Activated naive CD8-positive, alpha-beta T cell treated with anti-CD3 and anti-CD28 coated beads, Interleukin-2, amount 10 ng/mL, durations not matched to agents 7 days and 5 days (primary cell): Measurements from ENCODE around the gene HES5. TPM values are rescaled to one million over a fixed set of nuclear protein-coding genes. Genes with fewer than 3 reads are reported as not detected.

Experiments used
- ATAC-seq: fragments of 150-1000 bp; cut with Tn5 transposase; one replicate; pipeline ENCODE4 v1.10.0; 2021; ENCODE audit warnings: low read depth, moderate library complexity
- POLR2A ChIA-PET: fragments of 350-600 bp; sonication (Branson Sonifier 250); formaldehyde crosslinking; loops from one replicate; lab custom pipeline; 2021; ENCODE audit warnings: antibody characterized with exemption; lab: Charles Lee
- DNase-seq: peaks from one replicate; pipeline ENCODE4 v3.0.0; 2021
- H3K27ac Mint-ChIP-seq: one replicate; pipeline ENCODE4 v1.8.0; 2022; ENCODE audit warnings: mild to moderate bottlenecking, mixed read lengths
- H3K27me3 Mint-ChIP-seq: one replicate; pipeline ENCODE4 v1.8.0; 2022; ENCODE audit warnings: mild to moderate bottlenecking, moderate library complexity, mixed read lengths
- H3K36me3 Mint-ChIP-seq: one replicate; pipeline ENCODE4 v1.8.0; 2021; ENCODE audit warnings: mild to moderate bottlenecking, mixed read lengths
- H3K4me1 Mint-ChIP-seq: one replicate; pipeline ENCODE4 v1.8.0; 2021; ENCODE audit warnings: mixed read lengths
- H3K4me3 Mint-ChIP-seq: one replicate; pipeline ENCODE4 v1.8.0; 2022; ENCODE audit warnings: mild to moderate bottlenecking, moderate library complexity, mixed read lengths
- H3K9me3 Mint-ChIP-seq: one replicate; pipeline ENCODE4 v1.8.0; 2021; ENCODE audit warnings: mixed read lengths
- total RNA-seq, 2 experiments: library from RNA; stranded (reverse); gene quantifications; one replicate each; pipeline ENCODE4 v1.2.3, GENCODE V29; 2021

Gene HES5
- total RNA-seq, 2 experiments from 2014 or later, result not detected

DNA sequence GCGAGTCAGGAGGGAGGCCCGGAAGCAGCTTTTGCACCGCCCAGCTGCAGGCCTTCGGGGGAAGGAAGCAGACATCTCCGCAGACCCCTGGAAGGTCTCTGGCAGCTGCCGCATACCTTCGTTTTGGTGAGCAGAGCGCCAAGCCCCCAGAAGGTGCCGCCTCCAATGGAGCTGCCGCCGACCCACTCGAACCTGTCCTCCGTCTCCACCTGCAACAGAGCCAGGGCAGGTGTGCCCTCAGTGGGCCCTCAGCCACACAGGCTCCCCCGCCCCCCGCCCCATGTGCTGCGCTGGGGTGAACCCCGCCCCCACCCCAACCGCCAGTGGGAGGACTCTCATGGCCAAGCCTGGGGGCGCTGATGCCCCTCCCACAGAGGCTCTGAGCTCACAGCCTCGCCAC lies 9.9 kb downstream of the HES5 start:
- DNase-seq (no peak), ATAC-seq (no peak)
- H3K27ac Mint-ChIP-seq, result no peak overlapping the region
- H3K9me3 Mint-ChIP-seq, result no peaks in the 10 kb centered on the region
- POLR2A ChIA-PET, result interaction anchor here (1.0 to 1.3 kb wide), 2 partner anchors 26 to 99 kb away, joined by 3 read pairs; no protein-coding TSS in a partner anchor
- H3K36me3 Mint-ChIP-seq, result peaks cover 7% of the 10 kb centered on the region
- H3K27me3 Mint-ChIP-seq, result no peaks in the 10 kb centered on the region
- H3K4me3 Mint-ChIP-seq, result no peak overlapping the region
- peaks cover 24% of the 10 kb centered on the region for H3K4me1 Mint-ChIP-seq

DNA sequence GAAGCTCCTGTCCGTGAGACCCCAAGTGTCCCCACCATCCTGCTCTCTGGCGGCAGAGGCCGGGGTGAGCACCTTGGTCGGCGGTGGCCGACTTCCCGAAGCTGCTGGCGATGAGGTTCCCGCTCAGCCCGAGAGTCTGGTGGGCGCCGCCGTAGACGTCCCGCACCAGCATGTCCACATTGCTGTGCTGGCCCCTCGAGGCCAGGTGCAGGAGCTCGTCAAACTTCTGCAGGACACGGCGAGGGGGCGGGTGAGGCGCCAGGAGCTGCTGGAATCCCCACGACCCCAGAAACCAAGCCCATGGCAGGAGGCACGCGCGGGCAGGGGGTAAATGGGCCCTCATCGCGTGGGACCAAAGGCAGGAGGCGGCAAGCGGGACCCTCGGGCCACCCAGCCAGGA lies 10.3 kb downstream of the HES5 start:
- DNase-seq (no peak), ATAC-seq (no peak)
- Mint-ChIP-seq H3K4me1 (peaks cover 20% of the 10 kb centered on the region), H3K27ac (no peak overlapping the region), H3K9me3 (no peaks in the 10 kb centered on the region), H3K36me3 (peaks cover 7% of the 10 kb centered on the region), H3K4me3 (no peak overlapping the region), H3K27me3 (no peaks in the 10 kb centered on the region)
- POLR2A ChIA-PET, result interaction anchor here (1.0 to 1.3 kb wide), 2 partner anchors 26 to 98 kb away, joined by 3 read pairs; no protein-coding TSS in a partner anchor

DNA sequence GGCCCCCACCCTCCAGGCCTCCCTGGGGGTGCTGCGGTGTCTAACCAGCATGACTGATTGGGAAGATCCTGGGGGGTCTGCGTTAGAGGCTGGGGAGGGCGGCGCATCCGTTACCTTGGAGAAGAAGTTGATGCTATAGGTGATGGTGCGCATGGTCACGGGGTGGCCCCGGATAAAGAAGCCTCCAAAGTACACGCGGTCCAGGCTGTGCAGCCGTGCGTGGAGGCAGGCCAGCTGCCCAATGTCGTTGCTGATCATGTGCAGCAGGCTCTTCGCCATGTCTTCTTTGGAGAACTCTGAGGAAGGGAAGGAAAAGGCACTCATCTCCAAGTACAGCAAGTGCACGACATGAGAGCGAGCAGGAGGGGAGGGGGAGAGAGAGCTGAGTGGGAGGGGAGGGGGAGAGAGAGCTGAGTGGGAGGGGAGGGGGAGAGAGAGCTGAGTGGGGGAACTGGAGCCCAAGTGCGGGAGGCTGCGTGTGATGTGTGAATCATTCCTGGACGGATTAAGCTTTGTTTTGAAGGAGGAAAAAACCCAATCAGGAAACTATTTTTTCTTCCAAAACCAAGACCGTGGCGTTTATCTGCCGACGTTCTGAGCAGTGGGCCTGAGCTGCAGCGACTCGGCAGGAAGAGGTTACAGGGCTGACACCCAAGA lies 10.9 kb downstream of the HES5 start:
- Mint-ChIP-seq H3K4me3 (no peak overlapping the region), H3K4me1 (peaks cover 15% of the 10 kb centered on the region), H3K27ac (no peak overlapping the region), H3K36me3 (peaks cover 7% of the 10 kb centered on the region), H3K9me3 (no peaks in the 10 kb centered on the region), H3K27me3 (no peaks in the 10 kb centered on the region)
- POLR2A ChIA-PET, result interaction anchor here (1.0 kb wide), 1 partner anchor 98 kb away, joined by 3 read pairs; no protein-coding TSS in a partner anchor
- ATAC-seq, result no peak
- no peak for DNase-seq

DNA sequence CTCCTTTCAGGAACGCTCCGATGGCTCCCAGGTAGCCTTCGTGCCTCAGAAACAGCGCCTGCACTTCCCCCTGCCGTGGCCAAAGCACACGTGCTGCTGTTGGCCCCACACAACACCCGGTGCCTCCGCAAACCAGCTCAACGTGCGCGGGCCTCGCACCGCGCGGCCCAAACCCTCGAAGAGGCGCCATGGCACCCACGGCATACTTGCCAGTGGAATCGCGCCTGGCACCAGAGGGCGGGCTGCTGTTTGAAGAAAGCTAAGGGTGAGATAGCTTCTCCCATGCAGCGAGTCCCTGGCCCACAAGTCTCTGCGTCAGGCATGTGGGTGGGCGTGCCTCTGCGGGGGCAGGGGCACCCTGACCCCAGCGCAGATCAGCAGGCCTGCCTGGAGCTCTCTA lies 11.5 kb downstream of the HES5 start:
- POLR2A ChIA-PET, result no interaction called here
- Mint-ChIP-seq H3K4me3 (no peak overlapping the region), H3K36me3 (peaks cover 7% of the 10 kb centered on the region), H3K27ac (no peak overlapping the region), H3K4me1 (peaks cover 11% of the 10 kb centered on the region), H3K9me3 (no peaks in the 10 kb centered on the region), H3K27me3 (no peaks in the 10 kb centered on the region)
- ATAC-seq (no peak), DNase-seq (no peak)

DNA sequence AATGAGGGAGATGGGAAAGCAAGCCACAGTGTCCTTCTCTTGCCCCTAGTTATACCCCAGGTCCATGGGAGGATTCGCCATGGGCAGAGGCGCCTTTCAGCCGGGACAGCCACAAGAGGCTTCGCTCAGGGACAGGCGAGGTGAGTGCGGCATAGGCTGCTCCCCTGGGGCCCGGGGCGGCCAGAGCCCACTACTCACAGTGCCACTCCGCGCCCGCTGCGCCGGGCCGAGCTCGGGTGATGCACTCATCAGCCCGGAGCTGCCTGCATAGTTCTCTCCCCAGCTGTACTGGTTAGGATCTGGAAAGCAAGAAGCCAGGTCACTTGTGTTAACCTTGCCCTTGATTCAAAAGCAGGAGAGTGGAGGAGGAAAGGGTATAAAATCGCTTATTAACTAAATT lies 12.1 kb downstream of the HES5 start:
- POLR2A ChIA-PET, result interaction anchor here (0.5 kb wide), 1 partner anchor 62 kb away, joined by 3 read pairs; no protein-coding TSS in a partner anchor
- Mint-ChIP-seq H3K4me1 (peaks cover 6% of the 10 kb centered on the region), H3K27ac (no peak overlapping the region), H3K36me3 (peaks cover 7% of the 10 kb centered on the region), H3K9me3 (no peaks in the 10 kb centered on the region), H3K4me3 (no peak overlapping the region), H3K27me3 (no peaks in the 10 kb centered on the region)
- DNase-seq (no peak), ATAC-seq (no peak)

DNA sequence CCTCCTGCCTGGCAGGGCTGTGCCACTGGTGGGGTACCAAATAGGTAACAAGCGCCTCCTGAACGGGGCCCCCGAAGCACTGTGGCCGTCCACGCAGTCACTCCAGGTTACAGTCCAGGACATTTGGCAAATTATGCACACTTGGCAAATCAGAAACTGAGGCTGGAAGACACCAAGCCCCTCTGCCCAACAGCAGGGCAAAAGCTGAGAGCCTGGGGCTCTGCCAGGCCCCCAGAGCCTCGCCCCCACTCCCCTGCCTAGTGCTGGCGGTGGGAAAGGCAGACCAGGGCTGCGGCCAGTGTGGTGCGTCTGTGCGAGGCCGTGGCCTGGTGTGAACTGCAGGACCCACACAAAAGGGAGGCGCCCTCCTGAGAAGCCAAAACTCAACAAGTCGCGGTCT lies 13.1 kb downstream of the HES5 start:
- H3K4me3 Mint-ChIP-seq, result no peak overlapping the region
- no peak overlapping the region for H3K27ac Mint-ChIP-seq
- no peaks in the 10 kb centered on the region for H3K27me3 Mint-ChIP-seq
- POLR2A ChIA-PET, result no interaction called here
- H3K4me1 Mint-ChIP-seq, result no peaks in the 10 kb centered on the region
- ATAC-seq (no peak), DNase-seq (no peak)
- H3K9me3 Mint-ChIP-seq, result no peaks in the 10 kb centered on the region
- H3K36me3 Mint-ChIP-seq, result peaks cover 7% of the 10 kb centered on the region

DNA sequence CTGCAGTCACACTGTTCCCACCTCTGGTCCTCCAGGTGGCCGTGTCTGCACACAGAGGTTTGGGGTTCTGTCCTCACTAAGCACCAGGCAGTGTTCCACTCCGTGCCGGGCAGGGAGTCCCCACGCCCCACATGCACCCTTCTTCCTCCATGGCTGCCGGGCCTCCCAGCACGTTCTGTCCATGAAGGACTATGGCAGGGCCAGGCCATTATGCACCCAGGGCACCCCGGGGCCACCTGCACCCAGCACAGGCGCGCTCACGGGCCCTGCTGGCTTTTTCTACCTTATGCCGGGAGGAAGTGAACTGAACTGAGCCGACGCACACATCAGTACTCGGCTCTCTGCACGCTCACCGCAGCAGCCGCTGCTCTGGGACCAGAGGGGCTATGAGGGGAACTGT lies 13.9 kb downstream of the HES5 start:
- H3K27me3 Mint-ChIP-seq, result no peaks in the 10 kb centered on the region
- ATAC-seq, result no peak
- POLR2A ChIA-PET, result no interaction called here
- DNase-seq, result no peak
- H3K4me3 Mint-ChIP-seq, result no peak overlapping the region
- no peak overlapping the region for H3K27ac Mint-ChIP-seq
- H3K9me3 Mint-ChIP-seq, result no peaks in the 10 kb centered on the region
- no peaks in the 10 kb centered on the region for H3K4me1 Mint-ChIP-seq
- H3K36me3 Mint-ChIP-seq, result peaks cover 7% of the 10 kb centered on the region

DNA sequence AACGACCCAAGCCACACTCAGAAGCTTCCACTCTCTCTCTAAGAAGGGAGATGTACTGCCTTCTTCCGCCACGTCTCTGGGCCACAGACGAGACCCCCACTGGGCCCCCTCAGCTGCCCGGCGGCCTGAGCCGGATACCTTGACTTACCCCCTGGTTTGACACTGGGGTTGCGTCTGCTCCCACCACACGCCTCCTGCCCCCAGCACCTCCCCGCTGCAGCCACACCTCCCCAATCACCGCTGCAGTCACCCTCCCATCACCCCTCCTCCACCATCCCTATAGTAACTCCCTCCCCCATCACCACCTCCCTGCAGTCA lies 14.3 kb downstream of the HES5 start:
- H3K4me1 Mint-ChIP-seq, result no peaks in the 10 kb centered on the region
- POLR2A ChIA-PET, result no interaction called here
- H3K9me3 Mint-ChIP-seq, result no peaks in the 10 kb centered on the region
- H3K4me3 Mint-ChIP-seq, result no peak overlapping the region
- peaks cover 7% of the 10 kb centered on the region for H3K36me3 Mint-ChIP-seq
- no peaks in the 10 kb centered on the region for H3K27me3 Mint-ChIP-seq
- DNase-seq (no peak), ATAC-seq (no peak)
- H3K27ac Mint-ChIP-seq, result no peak overlapping the region

DNA sequence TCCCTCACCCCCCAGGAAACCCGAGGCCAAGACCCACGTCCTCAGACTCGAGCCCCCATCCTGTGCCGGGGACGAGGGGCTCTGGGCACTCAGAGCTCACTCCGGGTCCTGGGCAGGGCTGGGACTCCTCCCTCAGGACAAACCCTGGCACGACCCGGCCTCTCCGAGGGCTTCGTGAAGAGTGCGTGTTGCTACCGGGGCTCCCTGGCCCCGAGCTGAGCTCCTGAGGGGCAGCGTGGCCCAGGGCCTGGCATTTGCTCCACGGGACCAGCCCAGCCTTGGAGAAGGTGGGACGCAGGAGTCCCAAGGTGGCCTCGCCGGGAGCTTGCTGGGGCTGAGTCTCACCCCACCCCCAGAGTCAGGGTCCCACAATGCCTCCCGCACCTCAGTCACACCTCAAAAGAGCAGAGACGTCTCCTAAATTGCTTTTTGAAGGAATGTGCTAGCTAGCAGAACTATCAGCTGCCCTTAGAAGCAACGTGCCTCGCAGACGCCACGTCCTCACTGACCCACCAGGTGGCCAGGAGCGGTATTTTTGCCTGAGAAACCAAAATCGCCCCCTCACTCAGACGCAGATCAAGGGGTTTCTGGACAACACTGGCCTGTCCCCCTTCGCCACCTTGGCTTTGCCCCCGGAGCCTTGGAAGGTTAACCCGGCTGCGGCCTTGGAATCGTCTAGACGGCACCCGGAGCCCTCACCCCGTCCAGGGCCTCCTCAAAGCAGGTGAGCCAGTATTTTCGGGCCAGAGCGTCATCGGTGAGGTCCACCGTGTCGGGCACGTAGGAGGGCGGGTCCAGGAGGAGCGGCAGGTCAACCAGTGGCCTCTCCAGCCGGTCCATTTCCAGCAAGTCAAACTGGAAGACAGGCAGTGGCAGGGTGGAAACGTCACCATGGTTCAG lies 14.9 kb downstream of the HES5 start:
- H3K36me3 Mint-ChIP-seq, result peaks cover 7% of the 10 kb centered on the region
- POLR2A ChIA-PET, result no interaction called here
- DNase-seq, result no peak
- H3K27me3 Mint-ChIP-seq, result no peaks in the 10 kb centered on the region
- no peak overlapping the region for H3K27ac Mint-ChIP-seq
- no peak overlapping the region for H3K4me3 Mint-ChIP-seq
- H3K4me1 Mint-ChIP-seq, result no peaks in the 10 kb centered on the region
- no peak for ATAC-seq
- H3K9me3 Mint-ChIP-seq, result no peaks in the 10 kb centered on the region

DNA sequence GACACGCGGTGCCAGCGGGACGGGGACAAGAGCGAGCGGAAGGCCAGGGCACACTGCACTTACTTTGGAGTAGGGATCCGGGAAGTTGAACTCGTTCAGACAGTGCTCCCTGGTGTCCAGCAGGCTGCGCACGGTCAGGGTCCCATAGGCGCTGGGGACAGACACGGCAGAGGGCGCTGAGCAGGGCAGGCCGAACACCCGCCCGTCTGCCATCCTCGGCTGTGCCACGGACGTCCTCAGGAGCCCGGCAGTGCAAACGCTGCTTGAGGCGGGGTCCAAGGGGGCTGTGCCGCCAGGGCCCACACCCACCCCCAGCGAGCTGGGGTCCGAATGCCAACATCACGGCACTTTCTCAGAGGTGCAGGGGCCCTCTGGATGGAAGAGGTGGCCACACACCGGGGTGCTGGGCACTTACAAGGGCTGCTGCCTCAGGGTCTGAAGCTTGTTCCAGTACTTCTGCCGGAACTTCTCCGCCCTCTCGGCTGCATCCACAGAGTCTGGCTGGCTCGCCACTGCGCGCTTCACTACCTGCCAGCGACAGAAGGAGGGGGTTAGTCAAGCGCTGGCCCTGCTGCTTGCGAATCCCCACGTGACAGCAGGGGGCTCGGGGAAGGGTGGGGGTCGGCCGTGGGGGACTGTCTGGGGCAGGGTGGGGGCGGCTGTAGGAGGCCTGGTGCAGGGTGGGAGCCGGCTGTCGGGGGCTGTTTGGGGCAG lies 16.0 kb downstream of the HES5 start:
- POLR2A ChIA-PET, result no interaction called here
- H3K4me3 Mint-ChIP-seq, result no peak overlapping the region
- H3K9me3 Mint-ChIP-seq, result no peaks in the 10 kb centered on the region
- ATAC-seq (no peak), DNase-seq (no peak)
- no peak overlapping the region for H3K27ac Mint-ChIP-seq
- H3K27me3 Mint-ChIP-seq, result no peaks in the 10 kb centered on the region
- H3K36me3 Mint-ChIP-seq, result peaks cover 6% of the 10 kb centered on the region
- H3K4me1 Mint-ChIP-seq, result no peaks in the 10 kb centered on the region

DNA sequence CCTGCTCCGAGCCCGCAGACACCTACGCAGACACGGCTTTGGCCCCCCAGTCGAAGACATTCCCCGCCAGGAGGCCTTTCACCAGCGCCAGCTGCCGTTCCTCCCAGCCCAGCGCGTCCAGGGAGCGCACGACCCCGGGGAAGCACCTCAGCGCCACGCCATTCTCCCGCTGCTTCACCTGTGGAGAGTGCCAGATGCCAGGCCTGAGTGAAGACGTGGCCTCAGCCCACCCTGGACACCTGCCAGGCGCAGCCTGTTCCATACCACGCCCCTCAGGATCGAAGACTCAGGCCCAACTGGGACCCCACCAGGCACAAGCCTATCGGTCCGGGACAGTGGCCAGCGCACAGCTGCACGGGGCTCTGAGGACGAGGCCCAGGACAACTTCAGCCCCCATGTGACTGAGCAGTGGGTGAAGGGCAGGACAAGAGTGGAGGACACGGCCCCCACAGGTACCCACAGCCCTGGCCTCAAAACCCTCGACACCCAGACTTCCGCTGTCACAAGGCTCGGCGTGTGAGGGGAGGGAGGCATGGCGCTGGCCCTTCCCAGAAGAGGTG lies 17.1 kb downstream of the HES5 start:
- Mint-ChIP-seq H3K9me3 (no peaks in the 10 kb centered on the region), H3K4me1 (no peaks in the 10 kb centered on the region)

DNA sequence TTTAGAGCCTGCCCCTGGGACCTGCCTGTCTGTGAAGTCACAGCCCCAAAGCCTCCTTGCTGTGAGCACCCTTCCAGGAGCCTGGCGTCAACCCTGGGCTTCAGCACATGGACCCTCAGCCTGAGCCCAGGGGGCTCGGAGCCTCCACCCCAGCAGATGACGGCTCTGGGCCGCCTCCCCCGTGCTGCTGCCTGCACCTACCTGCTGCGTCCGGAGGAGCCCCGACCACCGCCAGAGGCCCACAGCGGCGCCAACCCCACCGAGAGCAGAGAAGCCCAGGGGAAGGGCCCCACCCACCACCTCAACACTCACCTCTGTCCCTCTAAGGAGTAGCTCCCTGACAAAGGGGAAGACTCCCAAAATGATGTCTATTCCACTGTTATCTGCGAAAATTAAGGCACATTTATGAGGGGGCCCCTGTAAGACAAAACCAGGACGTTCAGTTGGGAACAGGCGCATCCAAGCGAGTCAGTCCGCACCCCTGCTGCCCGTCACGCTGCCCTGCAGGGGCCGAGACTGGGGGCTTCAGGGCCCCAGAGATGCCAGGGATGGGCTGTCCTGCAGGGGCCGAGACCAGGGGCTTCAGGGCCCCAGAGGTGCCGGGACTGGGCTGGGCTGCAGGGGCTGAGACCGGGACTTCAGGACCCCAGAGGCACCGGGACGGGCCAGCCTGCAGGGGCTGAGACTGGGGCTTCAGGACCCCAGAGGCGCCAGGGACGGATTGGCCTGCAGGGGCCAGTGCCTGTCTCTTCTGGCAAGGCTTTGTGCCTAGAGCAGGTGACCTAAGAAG lies 19.5 kb downstream of the HES5 start:
- Mint-ChIP-seq H3K4me3 (no peak overlapping the region), H3K36me3 (peaks cover 1% of the 10 kb centered on the region), H3K9me3 (no peaks in the 10 kb centered on the region), H3K27me3 (no peaks in the 10 kb centered on the region), H3K27ac (no peak overlapping the region), H3K4me1 (no peaks in the 10 kb centered on the region)
- POLR2A ChIA-PET, result no interaction called here
- DNase-seq (no peak), ATAC-seq (no peak)

More for the DNA sequence above, 17.1 kb downstream of the HES5 start:
- POLR2A ChIA-PET, result no interaction called here
- H3K27ac Mint-ChIP-seq, result no peak overlapping the region
- DNase-seq (no peak), ATAC-seq (no peak)
- no peak overlapping the region for H3K4me3 Mint-ChIP-seq
- peaks cover 3% of the 10 kb centered on the region for H3K36me3 Mint-ChIP-seq
- no peaks in the 10 kb centered on the region for H3K27me3 Mint-ChIP-seq
